ENCODE results near the gene PTPRJ.

PTPRJ gene

DNA sequence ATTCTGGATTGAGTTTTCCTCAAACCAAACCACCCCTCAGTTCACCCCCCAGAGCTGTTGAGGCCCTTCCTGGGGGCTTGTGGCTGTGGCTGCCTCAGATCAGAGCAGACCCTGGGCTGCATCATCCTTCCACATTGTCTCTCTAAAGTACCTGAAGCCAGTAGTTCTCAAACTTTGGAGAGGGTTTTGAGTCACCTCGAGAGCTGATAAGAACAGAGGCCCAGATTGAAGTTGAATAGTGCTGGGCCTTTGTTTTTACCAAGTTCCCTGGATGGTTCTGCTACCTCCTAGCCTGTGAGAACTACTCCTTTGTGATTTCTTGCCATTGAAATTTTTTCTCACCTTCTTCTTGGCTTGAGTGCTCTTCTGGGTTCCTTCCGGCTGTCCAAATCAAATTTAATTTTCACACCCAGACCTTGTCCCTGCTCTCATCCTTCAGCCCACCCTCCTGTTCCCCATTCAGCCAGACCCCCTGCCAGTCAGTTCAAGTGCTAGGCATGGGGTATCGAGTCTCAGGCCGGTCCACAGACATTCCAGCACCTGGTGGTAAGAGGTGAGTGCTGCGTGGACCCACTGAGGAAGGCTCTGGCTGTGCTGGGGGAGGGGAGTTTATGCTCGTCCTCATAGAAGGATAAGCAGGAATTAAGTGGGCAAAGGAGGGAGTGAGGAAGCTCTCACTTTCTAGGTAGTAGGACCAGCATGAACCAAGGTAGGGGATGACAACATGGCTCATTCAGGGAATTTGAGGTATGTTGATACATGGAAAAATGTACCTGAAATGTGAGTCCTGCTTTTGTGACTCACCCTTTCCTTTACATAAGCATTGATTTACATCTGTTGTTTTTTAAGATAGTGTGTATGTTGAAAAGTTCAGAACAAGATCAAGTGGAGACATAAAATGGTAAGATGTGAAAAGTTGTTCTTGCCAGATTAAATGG, 116.5 kb downstream of the PTPRJ start:
- DNase-seq = no peak

DNA sequence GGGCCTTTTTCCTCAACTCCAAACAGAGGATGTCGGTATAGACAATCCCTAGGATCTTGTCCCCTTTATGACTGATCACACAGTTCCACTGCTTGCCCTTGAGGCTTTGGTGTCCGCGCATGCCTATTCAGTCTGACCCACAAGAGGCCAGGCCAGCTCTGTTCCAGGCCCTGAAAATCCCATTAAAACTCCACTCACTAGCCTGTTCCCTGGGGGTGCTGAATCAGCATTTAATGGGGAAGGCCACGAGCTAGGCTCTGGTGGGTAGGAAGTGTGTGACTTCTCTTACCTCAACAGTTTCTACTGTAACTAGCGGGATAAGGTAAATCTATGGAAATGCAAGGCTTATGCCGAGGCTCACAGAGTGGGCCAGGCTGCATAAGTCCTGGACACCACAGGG, 117.7 kb downstream of the PTPRJ start:
- no peak for DNase-seq

DNA sequence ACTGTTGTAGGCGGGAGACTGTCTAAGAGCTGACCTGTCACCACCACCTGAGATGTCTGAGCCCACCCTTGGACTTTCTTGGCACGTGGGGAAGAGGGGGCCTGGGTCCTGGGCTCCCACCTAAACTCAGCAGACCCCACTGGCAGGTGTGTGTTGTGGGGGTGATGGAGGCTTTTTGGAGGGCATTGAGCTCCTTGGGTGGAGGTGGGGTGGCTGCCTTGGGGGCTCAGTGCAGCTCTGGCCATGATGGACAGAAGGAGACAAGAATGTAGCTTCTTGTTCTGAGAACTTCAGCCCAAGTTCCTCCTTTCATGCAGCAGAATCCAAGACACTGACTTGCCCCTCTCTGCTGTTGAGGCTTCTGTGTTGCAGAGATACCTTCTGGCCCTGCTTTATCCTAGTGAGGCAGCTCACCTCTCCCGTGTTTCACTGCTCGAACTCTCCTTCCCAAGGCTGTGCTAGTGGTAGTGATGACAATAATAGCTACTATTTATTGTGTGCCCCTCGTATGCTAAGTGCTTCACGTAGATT, 119.6 kb downstream of the PTPRJ start:
- no peak for DNase-seq

GRCh38 chr11:48101044-48101733, 120.8 kb downstream of the PTPRJ start:
- no peak for DNase-seq

DNA sequence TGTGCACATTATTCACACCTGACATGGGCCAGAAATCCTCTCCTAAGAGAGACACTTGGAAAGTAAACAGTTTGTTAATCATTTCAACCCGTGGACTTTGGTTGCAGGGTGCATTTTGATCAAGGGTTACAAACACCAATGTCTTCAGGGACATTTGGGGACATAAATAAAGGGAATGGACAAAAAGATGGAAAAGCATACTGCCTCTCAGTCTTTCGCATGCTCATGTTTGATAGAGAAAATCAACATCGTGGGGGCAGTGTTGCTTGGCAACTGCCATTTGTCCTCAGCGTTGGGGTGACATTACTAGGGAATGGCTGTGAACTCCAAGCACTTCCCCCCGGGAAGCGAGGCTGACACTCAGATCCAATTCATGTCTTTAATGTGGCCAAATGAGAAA, 121.6 kb downstream of the PTPRJ start:
- DNase-seq = no peak

GRCh38 chr11:48103621-48104567, 123.5 kb downstream of the PTPRJ start:
- no peak for DNase-seq

DNA sequence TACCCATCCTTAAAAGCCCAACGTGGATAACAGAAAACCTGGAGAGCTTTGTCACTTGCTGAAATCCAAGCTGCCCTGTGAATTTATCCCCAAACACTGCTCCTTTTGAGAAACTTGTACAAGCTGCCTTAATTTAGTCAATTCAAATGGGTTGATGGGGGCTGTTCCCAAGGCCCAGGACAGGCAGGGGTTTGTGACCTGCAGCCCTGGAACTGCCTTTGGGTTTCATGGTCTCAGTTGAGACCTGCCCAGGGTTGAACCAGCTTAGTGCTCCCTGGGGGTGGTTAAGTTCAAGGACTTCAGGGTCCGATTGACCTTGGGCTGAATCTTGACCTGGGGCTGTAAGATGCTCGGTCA, 124.2 kb downstream of the PTPRJ start:
- no peak for DNase-seq

GRCh38 chr11:48105096-48105990, 125.0 kb downstream of the PTPRJ start:
- no peak for DNase-seq

- DNase-seq = no peak
Measured at GRCh38 chr11:48106166-48106565, 125.8 kb downstream of the PTPRJ start.

GRCh38 chr11:48107188-48107704, 126.9 kb downstream of the PTPRJ start:
- no peak for DNase-seq

GRCh38 chr11:48108231-48109045, 128.1 kb downstream of the PTPRJ start:
- no peak for DNase-seq

DNA sequence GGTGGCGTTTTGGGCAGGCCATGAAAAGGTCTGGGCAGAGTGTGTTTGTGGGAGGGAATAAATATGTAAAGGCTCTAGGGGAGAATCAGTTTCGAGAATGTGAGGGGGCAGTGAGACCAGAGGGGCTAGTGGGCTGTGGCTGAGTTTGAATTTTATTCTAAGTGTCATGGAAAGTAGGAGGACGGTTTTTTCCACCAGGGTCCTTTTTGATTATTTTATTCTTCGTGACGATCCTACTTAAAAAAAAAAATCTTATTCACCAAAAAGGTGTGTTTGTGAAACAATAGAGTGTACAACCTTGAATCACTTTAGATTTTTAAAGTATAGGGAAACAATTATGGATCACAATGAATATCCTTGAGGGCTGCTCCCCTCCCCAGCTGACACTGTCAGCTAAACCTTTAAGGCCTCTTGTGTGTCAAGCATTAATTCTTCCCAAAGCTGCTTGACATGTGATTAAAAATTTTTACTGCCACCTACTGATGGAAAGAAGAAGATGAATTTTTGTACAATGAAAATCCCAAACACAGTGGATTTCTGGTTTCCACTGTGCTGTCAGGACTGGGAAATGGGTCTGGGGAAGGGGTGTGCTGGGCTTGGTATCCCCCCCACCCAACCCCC, 128.8 kb downstream of the PTPRJ start:
- peak; percentile 81 for DNase-seq

DNA sequence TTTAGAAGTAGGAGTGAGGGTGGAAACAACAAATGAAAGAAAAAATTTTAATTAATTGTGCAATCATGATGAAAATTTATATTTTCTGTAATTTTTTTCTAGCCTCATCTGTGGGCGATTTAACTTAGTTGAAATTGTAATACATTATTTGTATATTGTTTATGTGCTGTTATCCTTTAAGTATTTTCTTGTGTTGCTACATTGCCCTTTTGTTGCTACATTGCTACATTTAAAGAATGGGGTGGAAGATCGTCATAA, 130.1 kb downstream of the PTPRJ start:
- DNase-seq = no peak

DNA sequence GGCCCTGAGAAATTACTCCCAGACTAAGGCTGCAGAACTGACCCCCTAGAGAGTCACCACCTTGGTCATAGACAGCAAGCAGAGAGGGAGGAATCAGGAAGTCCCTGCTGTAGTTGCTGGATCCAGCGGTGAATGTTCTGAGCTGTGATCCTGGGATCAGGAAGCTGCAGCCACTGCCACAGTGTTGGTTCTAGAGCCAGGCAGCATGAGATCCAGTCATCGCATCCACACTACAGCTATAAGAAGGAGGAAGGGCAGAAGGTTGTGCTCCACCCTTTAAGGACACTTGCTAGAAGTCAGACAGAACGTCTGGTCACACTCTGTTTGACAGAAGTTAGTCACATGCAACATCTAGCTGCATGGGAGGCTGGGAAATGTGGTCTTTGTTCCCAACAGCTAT, 131.5 kb downstream of the PTPRJ start:
- no peak for DNase-seq

DNA sequence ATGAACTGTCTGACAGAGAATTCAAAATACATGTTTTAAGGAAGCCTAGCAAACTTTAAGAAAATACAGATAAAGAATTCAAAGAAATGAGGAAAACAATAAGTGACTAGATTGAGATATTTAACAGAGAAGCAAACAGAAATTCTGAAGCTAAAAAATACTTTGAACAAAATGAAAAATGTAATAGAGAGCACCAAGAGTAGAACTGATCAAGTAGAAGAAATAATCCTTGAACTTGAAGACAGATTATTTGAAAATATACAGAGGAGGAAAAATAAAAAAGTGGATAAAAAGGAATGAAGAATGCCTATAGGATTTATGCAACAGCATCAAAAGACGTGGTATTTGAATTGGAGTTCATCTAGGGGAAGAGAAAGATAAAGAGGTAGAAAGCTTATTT, 134.4 kb downstream of the PTPRJ start:
- no peak for DNase-seq

DNA sequence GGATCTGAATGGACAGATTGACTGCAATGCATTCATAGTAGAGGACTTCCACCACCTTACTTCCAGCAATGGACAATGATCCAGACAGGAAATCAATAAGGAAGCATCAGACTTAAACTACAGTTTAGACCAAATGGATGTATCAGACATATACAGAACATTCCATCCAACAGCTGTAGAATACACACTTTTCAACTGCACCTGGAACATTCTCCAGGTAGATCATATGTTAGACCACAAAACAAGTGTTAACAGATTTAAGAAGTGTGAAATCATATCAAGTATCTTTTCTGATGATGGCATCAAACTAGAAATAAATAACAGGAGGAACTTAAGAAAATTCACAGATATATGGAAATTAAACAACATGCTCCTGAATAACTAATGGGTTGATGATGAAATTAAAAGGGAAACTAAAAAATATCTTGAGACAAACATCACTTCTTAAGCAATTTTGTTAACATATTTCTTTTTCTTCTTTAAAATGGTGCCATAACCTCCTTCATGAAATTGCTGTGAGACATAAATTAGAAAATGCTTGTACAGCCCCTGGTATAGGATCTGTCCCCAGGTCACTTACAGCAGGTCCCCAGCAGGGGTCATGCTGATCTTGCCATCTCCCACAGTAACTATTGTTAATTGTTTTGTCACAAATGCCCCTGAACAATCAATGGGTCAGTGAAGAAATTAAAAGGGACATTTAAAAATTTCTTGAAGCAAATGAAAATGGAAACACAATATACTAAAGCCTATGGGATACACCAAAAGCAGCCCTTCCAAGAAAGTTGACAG, 136.3 kb downstream of the PTPRJ start:
- DNase-seq = no peak

GRCh38 chr11:48122246-48122645, 141.9 kb downstream of the PTPRJ start:
- DNase-seq = no peak

GRCh38 chr11:48122656-48123055, 142.3 kb downstream of the PTPRJ start:
- DNase-seq = no peak

GRCh38 chr11:48123254-48123875, 143.0 kb downstream of the PTPRJ start:
- no peak for DNase-seq

Measured in DMS79 treated with DMSO at 0.1 percent for 48 hours (cell line).